GM19043 (cell line): ENCODE data around the gene TREM1.
"Not testable (repeated sequence)": the region's sequence is repeated elsewhere in the genome, so short reads cannot be mapped to it uniquely, and the experiment has no call there.

Experiments used
- ATAC-seq: cut with Tn5 transposase; IDR thresholded peaks from one replicate; pipeline ENCODE4 v1.9.1; 2021; ENCODE audit warnings: low read depth; ENCODE audit not compliant: unreplicated experiment

TREM1 gene

GRCh38 chr6:41266541-41266940, 19.9 kb downstream of the TREM1 start:
- ATAC-seq = no peak

GRCh38 chr6:41263267-41263666, 23.2 kb downstream of the TREM1 start:
- ATAC-seq = no peak

DNA sequence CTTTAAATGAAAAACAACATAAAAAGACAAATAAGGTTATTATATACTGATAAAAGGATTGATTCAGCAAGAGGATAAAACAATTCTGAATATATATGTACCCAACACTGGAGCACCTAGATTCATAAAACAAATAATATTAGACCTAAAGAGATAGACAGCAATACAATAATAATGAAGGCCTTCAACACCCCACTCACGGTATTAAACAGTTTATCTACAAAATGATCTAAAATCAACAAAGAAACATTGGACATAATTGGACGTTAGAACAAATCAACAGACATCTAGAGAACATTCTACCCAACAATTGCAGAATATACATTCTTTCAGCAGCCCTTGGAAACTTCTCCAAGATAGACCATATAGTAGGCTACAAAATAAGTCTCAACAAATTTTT, 24.1 kb downstream of the TREM1 start:
- no peak for ATAC-seq

DNA sequence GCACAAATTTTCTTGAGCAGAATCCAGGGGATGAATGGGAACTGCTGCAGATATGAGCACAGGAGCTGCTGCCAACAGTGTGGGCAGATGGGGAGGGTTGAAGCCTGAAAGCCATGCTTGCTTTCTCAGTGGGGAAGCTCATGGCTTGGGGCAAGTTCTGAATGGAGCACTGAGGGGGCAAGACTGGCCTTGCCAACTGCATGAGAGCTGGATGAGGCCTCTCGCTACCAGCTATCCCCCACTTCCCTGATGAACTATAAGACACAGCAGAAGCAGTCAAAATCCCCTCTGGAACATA, 28.3 kb downstream of the TREM1 start:
- ATAC-seq = no peak

GRCh38 chr6:41257369-41258195, 28.9 kb downstream of the TREM1 start:
- ATAC-seq = no peak

DNA sequence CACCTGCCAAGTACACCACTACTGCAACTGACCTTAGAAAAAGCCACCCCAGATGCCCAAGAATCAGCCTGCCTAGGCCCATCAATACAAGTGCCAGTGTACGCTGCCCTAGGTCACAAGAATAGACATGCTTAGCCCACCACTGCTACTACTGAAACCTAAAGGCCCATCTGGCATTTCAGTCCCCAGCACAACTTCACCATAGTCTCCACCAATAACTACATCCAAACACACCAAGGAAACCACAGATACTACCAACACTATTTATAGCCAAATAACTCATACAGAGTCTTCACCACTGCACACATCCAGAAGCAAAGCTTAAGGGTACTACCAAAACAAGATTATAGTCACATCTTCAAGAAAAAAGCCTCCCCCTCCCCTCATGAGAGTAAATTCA, 30.1 kb downstream of the TREM1 start:
- peak; percentile 63 for ATAC-seq

- no peak for ATAC-seq
Measured at GRCh38 chr6:41255638-41256246, 30.7 kb downstream of the TREM1 start.

DNA sequence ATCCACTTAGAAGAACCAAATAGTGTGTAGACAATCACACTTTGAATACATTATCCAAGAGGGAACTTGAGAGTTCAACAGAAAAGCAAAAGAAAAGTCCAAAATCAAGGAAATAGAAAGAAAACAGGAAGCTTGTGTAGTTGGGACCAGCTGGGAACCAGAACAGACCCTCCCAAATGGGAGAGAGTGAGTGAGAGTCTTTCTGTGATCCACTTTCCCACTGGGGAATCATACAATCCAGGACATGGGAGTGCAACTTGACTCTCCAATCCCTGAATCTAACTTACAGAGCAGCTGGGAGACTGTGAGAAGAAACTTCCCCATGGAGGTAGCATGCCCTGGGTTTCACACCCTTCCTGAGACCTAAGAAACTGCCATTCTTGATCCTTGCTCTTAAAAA, 31.4 kb downstream of the TREM1 start:
- ATAC-seq = no peak

GRCh38 chr6:41252401-41253169, 33.9 kb downstream of the TREM1 start:
- no peak for ATAC-seq

- no peak for ATAC-seq
Measured at GRCh38 chr6:41247882-41248705, 38.4 kb downstream of the TREM1 start.

DNA sequence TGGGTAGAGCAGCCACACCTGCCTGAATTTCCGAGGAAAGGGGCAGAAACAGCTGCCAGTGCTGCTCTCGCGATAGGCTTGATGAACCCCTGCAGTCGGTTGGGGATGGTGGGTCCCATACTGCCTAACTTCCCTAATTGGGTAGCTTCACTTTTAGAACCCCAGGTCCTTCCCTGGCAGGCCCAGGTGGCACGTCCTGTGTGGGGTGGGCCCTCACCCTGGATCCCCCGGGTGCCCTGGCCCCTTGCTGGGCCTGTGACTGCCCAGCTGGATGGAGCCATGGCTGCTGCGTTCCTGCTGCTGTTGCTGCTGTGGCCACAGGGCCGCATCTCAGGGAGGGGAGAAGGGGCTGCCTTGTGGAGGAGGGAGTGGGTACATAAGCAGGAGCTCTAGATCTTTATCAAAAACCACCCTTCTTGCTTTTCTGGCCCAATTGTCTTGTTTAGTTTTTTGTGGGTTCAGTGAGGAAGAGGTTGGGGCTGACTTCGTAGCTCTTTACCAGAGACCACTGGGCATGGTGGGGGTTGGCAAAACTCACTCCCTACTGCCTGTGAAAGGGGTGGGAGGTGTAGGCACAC, 39.1 kb downstream of the TREM1 start:
- ATAC-seq = no peak

- ATAC-seq = not testable (repeated sequence)
Measured at GRCh38 chr6:41246529-41246928, 40.0 kb downstream of the TREM1 start.

GRCh38 chr6:41239467-41240159, 46.9 kb downstream of the TREM1 start:
- ATAC-seq = no peak

GRCh38 chr6:41237128-41237527, 49.4 kb downstream of the TREM1 start:
- no peak for ATAC-seq

DNA sequence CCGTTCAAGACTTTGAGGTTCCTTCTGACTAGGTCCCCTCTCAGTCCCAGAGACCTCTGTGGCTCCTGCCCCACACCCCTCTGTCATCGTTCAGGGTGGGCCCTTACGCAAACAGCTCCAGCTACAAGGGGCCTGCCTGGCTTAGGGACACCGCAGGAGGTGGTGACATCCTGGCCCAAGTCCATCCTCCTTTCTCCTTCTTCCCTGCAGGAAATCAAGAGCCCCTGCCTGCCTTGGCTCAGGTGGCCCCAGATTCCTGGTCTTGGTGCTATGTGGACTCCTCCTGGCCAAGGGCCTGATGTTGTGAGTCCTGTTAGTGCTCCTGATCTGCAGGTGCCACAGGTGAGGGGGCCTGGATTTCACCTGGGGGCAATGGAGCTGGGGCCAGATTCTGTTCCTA, 50.2 kb downstream of the TREM1 start:
- no peak for ATAC-seq

DNA sequence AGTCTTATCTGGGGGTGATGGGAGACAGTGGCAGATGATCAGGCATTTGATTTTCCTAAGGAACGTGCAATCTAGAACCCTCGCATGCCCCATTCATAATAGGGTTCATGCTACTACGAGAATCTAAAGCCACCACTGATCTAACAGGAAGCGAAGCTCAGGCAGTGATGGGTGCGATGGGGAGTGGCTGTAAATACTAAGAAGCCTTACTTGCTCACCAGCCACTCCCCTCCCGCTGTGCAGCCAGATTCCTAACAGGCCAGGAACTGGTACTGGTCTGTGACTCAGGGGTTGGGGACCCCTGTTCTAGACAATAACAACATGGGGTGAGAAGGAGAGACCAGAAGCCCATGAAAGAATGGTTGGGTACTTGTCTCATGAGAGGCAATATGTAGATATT, 53.8 kb downstream of the TREM1 start:
- ATAC-seq = no peak

DNA sequence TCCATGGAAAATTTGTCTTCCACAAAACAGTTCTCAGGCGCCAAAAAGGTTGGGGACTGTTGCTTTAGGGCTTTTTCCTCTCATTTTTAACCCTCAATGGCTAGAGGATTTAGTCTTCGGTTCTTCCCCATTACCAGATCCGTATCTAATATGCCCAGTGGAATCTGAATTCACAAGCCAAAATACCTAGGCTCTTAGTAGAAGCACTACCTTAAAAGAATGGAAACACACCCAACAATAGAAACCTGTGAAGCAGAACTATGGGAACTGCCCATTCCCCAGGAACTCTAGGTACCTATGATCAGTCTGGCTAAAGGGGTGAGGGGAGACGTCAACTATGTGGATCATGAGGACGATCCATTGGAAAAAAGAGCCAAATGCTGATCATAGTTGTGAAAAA, 55.2 kb downstream of the TREM1 start:
- no peak for ATAC-seq

DNA sequence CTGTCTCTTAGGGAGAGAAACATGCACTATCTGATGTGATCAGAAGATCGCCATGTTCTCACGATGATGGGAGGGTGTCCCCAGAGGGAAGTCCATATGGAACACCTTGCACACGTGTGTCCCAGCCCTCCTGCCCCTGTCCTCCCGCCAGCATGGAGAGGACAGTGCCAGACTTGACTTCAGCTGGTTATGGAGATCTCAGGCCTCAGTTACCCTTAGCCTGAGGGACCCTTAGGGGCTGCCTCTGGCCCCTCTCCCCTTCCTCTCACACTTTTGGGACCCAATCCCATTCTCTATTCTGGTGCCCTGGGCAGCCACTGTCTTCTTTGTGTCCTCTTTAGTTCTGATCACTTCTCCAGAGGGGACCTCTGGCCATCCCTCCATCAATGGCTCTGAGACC, 56.8 kb downstream of the TREM1 start:
- no peak for ATAC-seq

DNA sequence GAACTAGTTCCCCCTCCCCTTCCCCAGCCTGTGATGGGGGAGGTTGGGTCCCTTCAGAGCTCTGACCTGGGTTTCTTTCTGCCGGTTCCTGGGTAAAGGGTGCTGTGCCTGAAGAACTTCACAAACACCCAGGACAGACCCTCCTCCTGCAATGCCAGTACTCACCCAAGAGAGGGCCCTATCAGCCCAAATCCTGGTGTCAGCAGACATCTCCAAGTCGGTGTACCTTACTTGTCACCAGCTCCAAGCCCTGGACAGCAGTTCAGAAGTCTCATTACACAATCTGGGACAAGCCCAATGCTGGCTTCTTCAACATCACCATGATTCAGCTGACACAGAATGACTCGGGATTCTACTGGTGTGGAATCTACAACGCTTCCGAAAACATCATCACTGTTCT, 57.9 kb downstream of the TREM1 start:
- ATAC-seq = no peak

DNA sequence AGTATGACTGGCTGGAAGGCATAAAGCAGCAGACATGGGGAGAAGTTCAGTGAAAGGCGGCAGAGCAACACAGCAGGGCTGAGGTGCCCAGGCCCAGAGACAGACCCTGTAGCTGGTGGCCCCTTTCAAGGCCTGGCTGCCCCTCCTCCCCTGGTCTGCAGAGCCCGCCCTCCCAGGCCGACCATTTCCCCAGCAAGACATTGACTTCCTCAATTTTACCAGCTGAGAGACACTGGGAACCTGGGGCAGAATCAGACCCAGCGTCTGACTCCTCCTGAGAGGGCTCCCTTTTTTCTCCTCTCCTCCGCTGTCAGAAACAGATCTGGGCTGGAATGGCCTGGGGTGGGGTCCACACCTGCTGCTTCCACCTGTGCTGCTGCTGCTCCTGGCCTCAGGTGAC, 58.4 kb downstream of the TREM1 start, which contains the start of gene TREML4:
TSS of gene TREML4 (plus strand) at position 254 of the 400 bp plus-strand sequence. CDS start at position 333, 79 bp downstream.
- no peak for ATAC-seq
